ENCODE measurements around the gene HIVEP3.

HIVEP3 gene

GRCh38 chr1:41844781-41845272, 73.9 kb downstream of the HIVEP3 start:
- DNase-seq, result no peak

- DNase-seq, result no peak
These were observed 74.5 kb downstream of the HIVEP3 start for GRCh38 chr1:41844255-41844654.

GRCh38 chr1:41842993-41843755, 75.5 kb downstream of the HIVEP3 start:
- DNase-seq, result no peak

GRCh38 chr1:41842326-41842725, 76.4 kb downstream of the HIVEP3 start:
- no peak for DNase-seq

- DNase-seq, result no peak
These were observed 78.0 kb downstream of the HIVEP3 start for GRCh38 chr1:41840592-41841246.

- no peak for DNase-seq
These were observed 80.5 kb downstream of the HIVEP3 start for GRCh38 chr1:41838266-41838665.

- no peak for DNase-seq
These were observed 81.0 kb downstream of the HIVEP3 start for GRCh38 chr1:41837691-41838090.

GRCh38 chr1:41835485-41835884, 83.2 kb downstream of the HIVEP3 start:
- no peak for DNase-seq

GRCh38 chr1:41833519-41834000, 85.2 kb downstream of the HIVEP3 start:
- no peak for DNase-seq

GRCh38 chr1:41830726-41831125, 88.0 kb downstream of the HIVEP3 start:
- no peak for DNase-seq

- DNase-seq, result no peak
These were observed 90.6 kb downstream of the HIVEP3 start for GRCh38 chr1:41827991-41828570.

- DNase-seq, result no peak
These were observed 95.3 kb downstream of the HIVEP3 start for GRCh38 chr1:41823471-41823870.

GRCh38 chr1:41822866-41823265, 95.9 kb downstream of the HIVEP3 start:
- DNase-seq, result no peak

- no peak for DNase-seq
These were observed 98.9 kb downstream of the HIVEP3 start for GRCh38 chr1:41819843-41820242.

- no peak for DNase-seq
These were observed 99.7 kb downstream of the HIVEP3 start for GRCh38 chr1:41819069-41819468.

- DNase-seq, result no peak
These were observed 102.7 kb downstream of the HIVEP3 start for GRCh38 chr1:41816061-41816460.

GRCh38 chr1:41813755-41814745, 104.7 kb downstream of the HIVEP3 start:
- DNase-seq, result no peak

GRCh38 chr1:41813226-41813625, 105.5 kb downstream of the HIVEP3 start:
- no peak for DNase-seq

GRCh38 chr1:41812453-41812852, 106.3 kb downstream of the HIVEP3 start:
- no peak for DNase-seq

GRCh38 chr1:41812051-41812450, 106.7 kb downstream of the HIVEP3 start:
- peak; percentile 29 for DNase-seq

GRCh38 chr1:41811051-41811795, 107.5 kb downstream of the HIVEP3 start:
- DNase-seq, result peak; percentile 67

- no peak for DNase-seq
These were observed 108.3 kb downstream of the HIVEP3 start for GRCh38 chr1:41810446-41810845.
